K562 (cell line): Measurements from ENCODE around the gene CABP4. TPM values are rescaled to one million over a fixed set of nuclear protein-coding genes. Genes with fewer than 3 reads are reported as not detected.

Source experiments
- ATAC-seq: fragments of 200-7000 bp; cut with Tn5 transposase; 3 replicates; pipeline ENCODE4 v1.9.1; 2020; ENCODE audit warnings: moderate library complexity
- BruUV-seq: library from RNA; stranded (reverse); fragments of 400-500 nt; replicated peaks from 2 replicates; lab custom pipeline; 2021; lab: Mats Ljungman, UMichigan
- CTCF ChIA-PET: fragments of 300-600 bp; formaldehyde crosslinking; extraction: SDS; loops from one replicate; lab custom pipeline; 2021; ENCODE audit warnings: low intra/inter-chr PET ratio; lab: Yijun Ruan, JAX
- POLR2A ChIA-PET: fragments of 300-600, 350-650 bp; sonication (Branson Sonifier 250); formaldehyde crosslinking; extraction: SDS; loops from one replicate; lab custom pipeline; 2021; ENCODE audit warnings: antibody characterized with exemption, inconsistent platforms; lab: Yijun Ruan, JAX
- DNase-seq, 4 experiments: peaks; one replicate each; pipeline versions ENCODE4 v3.0.0 to v3.0.0-alpha.2; 2011 to 2018; ENCODE audit warnings: low spot score in 3 of 4, mixed read lengths in 3 of 4; ENCODE audit errors: extremely low read depth in 1 of 4
- FAIRE-seq: peaks from 2 replicates; lab custom pipeline; 2011; peaks lifted over from hg19 to GRCh38; lab: Jason Lieb, UNC
- H2AFZ ChIP-seq: 2 replicates; pipeline ENCODE4 v1.6.0; 2011; ENCODE audit warnings: low read depth, low read length, control low read depth, inconsistent platforms
- H3K27ac ChIP-seq: fragments of 200-600 bp; 3 replicates; pipeline ENCODE4 v1.8.0; 2011; ENCODE audit warnings: low read depth, mild to moderate bottlenecking, control low read depth, inconsistent platforms, low read length, moderate library complexity, mixed read lengths; ENCODE audit errors: extremely low read depth
- H3K27me3 ChIP-seq, 2 experiments: fragments of 300-600 bp in 1 of 2; 2 replicates in 1 of 2; 3 replicates in 1 of 2; pipeline versions ENCODE4 v1.6.0 to v1.8.0; 2011; ENCODE audit warnings: inconsistent platforms in 2 of 2, low read length in 2 of 2, mild to moderate bottlenecking in 1 of 2, mixed read lengths in 1 of 2, moderate library complexity in 1 of 2; ENCODE audit not compliant: control insufficient read depth in 2 of 2, insufficient read depth in 2 of 2
- H3K36me3 ChIP-seq: fragments of 300-600 bp; 3 replicates; pipeline ENCODE4 v1.8.0; 2011; ENCODE audit warnings: mild to moderate bottlenecking, low read length, inconsistent platforms; ENCODE audit not compliant: control insufficient read depth, insufficient read depth
- H3K4me1 ChIP-seq, 2 experiments: fragments of 200-600 bp in 1 of 2; replicated peaks in 1 of 2; 2 replicates in 1 of 2; 3 replicates in 1 of 2; pipeline versions ENCODE4 v1.5.1 to v1.8.0; 2011; ENCODE audit warnings: inconsistent platforms in 2 of 2, low read length in 2 of 2, mild to moderate bottlenecking in 1 of 2, mixed read lengths in 1 of 2, moderate library complexity in 1 of 2; ENCODE audit not compliant: control insufficient read depth in 2 of 2, insufficient read depth in 2 of 2
- H3K4me2 ChIP-seq: 2 replicates; pipeline ENCODE4 v1.6.1; 2011; ENCODE audit warnings: low read length, control low read depth, inconsistent platforms, mixed read lengths; ENCODE audit not compliant: insufficient read depth
- H3K4me3 ChIP-seq: fragments of 200-600 bp; sonication (generic), shearing (Covaris generic); 2 replicates; pipeline ENCODE4 v1.5.1; 2016; ENCODE audit warnings: control low read depth, inconsistent platforms
- H3K79me2 ChIP-seq: fragments of 200-600 bp; 3 replicates; pipeline ENCODE4 v1.8.0; 2011; ENCODE audit warnings: low read length, inconsistent platforms; ENCODE audit not compliant: control insufficient read depth, insufficient read depth
- H3K9ac ChIP-seq, 2 experiments: 2 replicates each; pipeline versions ENCODE4 v1.6.0 to v1.6.1; 2011; ENCODE audit warnings: low read depth in 2 of 2, low read length in 2 of 2, control low read depth in 1 of 2, inconsistent platforms in 1 of 2, mild to moderate bottlenecking in 1 of 2, mixed read lengths in 1 of 2; ENCODE audit not compliant: insufficient read depth in 1 of 2
- H3K9me1 ChIP-seq: one replicate; pipeline ENCODE4 v1.6.0; 2011; ENCODE audit warnings: inconsistent platforms, mild to moderate bottlenecking, low read length, moderate library complexity; ENCODE audit not compliant: control insufficient read depth, insufficient read depth
- H3K9me3 ChIP-seq: replicated peaks from 2 replicates; pipeline ENCODE4 v1.5.1; 2011; ENCODE audit warnings: low read depth, low read length, inconsistent platforms; ENCODE audit not compliant: control insufficient read depth, insufficient read depth
- H4K20me1 ChIP-seq: replicated peaks from 2 replicates; pipeline ENCODE4 v1.6.1; 2011; ENCODE audit warnings: low read length, inconsistent platforms, mixed read lengths; ENCODE audit not compliant: control insufficient read depth, insufficient read depth
- CREBBP ChIP-seq: IDR thresholded peaks from one replicate; pipeline ENCODE4 v1.6.1; 2012; ENCODE audit warnings: low read depth, mild to moderate bottlenecking, control low read depth, inconsistent platforms, low read length
- ELK1 ChIP-seq: sonication (generic); formaldehyde crosslinking; IDR thresholded peaks from 2 replicates; pipeline ENCODE4 v1.8.1; 2022; ENCODE audit warnings: missing genetic modification reagents
- EP400 ChIP-seq: fragments of 450-650 bp; IDR thresholded peaks from 2 replicates; pipeline ENCODE4 v1.6.1; 2017; ENCODE audit warnings: antibody characterized with exemption, mild to moderate bottlenecking, moderate library complexity
- FOXJ3 ChIP-seq: sonication (generic); formaldehyde crosslinking; IDR thresholded peaks from 2 replicates; pipeline ENCODE4 v1.4.0; 2020; ENCODE audit warnings: mild to moderate bottlenecking, missing genetic modification reagents
- GABPB2 ChIP-seq: fragments of 250-450 bp; sonication (Bioruptor Pico); conservative IDR thresholded peaks from 2 replicates; pipeline ENCODE4 v1.5.1; 2021; ENCODE audit warnings: mild to moderate bottlenecking
- IFI16 ChIP-seq: fragments of 250-450 bp; sonication (Bioruptor Pico); IDR thresholded peaks from 2 replicates; pipeline ENCODE4 v2.1.2; 2022; ENCODE audit warnings: mild to moderate bottlenecking, inconsistent platforms
- LCOR ChIP-seq: sonication (generic); formaldehyde crosslinking; IDR thresholded peaks from 2 replicates; pipeline ENCODE4 v1.8.0; 2022; ENCODE audit warnings: mild to moderate bottlenecking, missing genetic modification reagents
- MTA1 ChIP-seq: fragments of 450-650 bp; IDR thresholded peaks from 2 replicates; pipeline ENCODE4 v1.6.1; 2017; ENCODE audit warnings: borderline replicate concordance
- NFE2 ChIP-seq: IDR thresholded peaks from 2 replicates; pipeline ENCODE4 v1.6.1; 2014; ENCODE audit warnings: antibody characterized with exemption, low read depth
- POLR2G ChIP-seq: fragments of 200-400 bp; formaldehyde crosslinking; IDR thresholded peaks from 2 replicates; pipeline ENCODE4 v1.6.1; 2017; ENCODE audit warnings: low read depth, mild to moderate bottlenecking, antibody characterized with exemption, low read length, moderate library complexity
- RBBP5 ChIP-seq: fragments of 200-600 bp; sonication (generic); IDR thresholded peaks from 2 replicates; pipeline ENCODE4 v1.6.1; 2012; ENCODE audit warnings: borderline replicate concordance, mild to moderate bottlenecking, low read length, control low read depth, inconsistent platforms; ENCODE audit not compliant: insufficient read depth, poor library complexity, severe bottlenecking
- RCOR1 ChIP-seq, 2 experiments: IDR thresholded peaks; 2 replicates each; pipeline ENCODE4 v1.6.1; 2012; ENCODE audit warnings: low read depth in 2 of 2, low read length in 2 of 2, borderline replicate concordance in 1 of 2, improper control_type of control experiment in 1 of 2
- SAFB ChIP-seq: fragments of 200-400 bp; formaldehyde crosslinking; IDR thresholded peaks from 2 replicates; pipeline ENCODE4 v1.6.1; 2017; ENCODE audit warnings: low read depth, low read length, borderline replicate concordance
- SAP30 ChIP-seq: fragments of 200-600 bp; sonication (generic); IDR thresholded peaks from 2 replicates; pipeline ENCODE4 v1.6.1; 2012; ENCODE audit warnings: borderline replicate concordance, low read depth, mild to moderate bottlenecking, moderate library complexity, low read length, control low read depth, inconsistent platforms; ENCODE audit not compliant: insufficient read depth, poor library complexity, severe bottlenecking
- TBP ChIP-seq: optimal IDR thresholded peaks from 2 replicates; pipeline ENCODE3; 2011; ENCODE audit warnings: low read depth, low read length, improper control_type of control experiment
- TEAD1 ChIP-seq, 2 experiments: fragments of 450-650 bp in 1 of 2; sonication (generic) in 1 of 2; formaldehyde crosslinking; IDR thresholded peaks; 2 replicates each; pipeline versions ENCODE4 v1.4.0 to v1.8.0; 2020 to 2022; ENCODE audit warnings: mild to moderate bottlenecking in 2 of 2, missing genetic modification reagents in 1 of 2
- ZBTB33 ChIP-seq: sonication (generic); formaldehyde crosslinking; IDR thresholded peaks from 2 replicates; pipeline ENCODE4 v1.8.1; 2023; ENCODE audit warnings: mild to moderate bottlenecking, missing genetic modification reagents
- ZNF436 ChIP-seq: fragments of 250-450, 450-650 bp; sonication (Bioruptor Pico); formaldehyde crosslinking; IDR thresholded peaks from 2 replicates; pipeline ENCODE4 v1.7.0; 2020; ENCODE audit warnings: mild to moderate bottlenecking
- WGBS: fragments of 100-300 bp; shearing (Covaris generic); methylation state at CpG from one replicate; pipeline ENCODE4 v1.1.6; 2016; ENCODE audit warnings: low coverage, mixed read lengths; ENCODE audit not compliant: insufficient coverage; ENCODE audit errors: missing lambda C conversion rate; 5-methylcytosine and 5-hydroxymethylcytosine counted together
- in situ Hi-C: fragments of 300-500 bp; cut with MboI; formaldehyde crosslinking; loops from 4 replicates; pipeline ENCODE4 v1.15.0; 2018; ENCODE audit warnings: inconsistent platforms, mixed read lengths
- intact Hi-C: fragments of 100-400 bp; cut with micrococcal nuclease; formaldehyde crosslinking; loops from 2 replicates; pipeline ENCODE4 v1.14.2; 2022
- polyA plus RNA-seq, 8 experiments: library from polyadenylated mRNA; depleted of rRNA in 4 of 8; stranded (reverse) in 5 of 8; unstranded in 3 of 8; fragments of >200 nt; fragmentation: Nextera tagmentation in 2 of 8; fragmentation: Illumina TruSeq in 1 of 8; extraction: Ambion mirVana in 2 of 8; extraction: Trizol in 1 of 8; gene quantifications; 2 replicates each; pipeline versions ENCODE4 v1.2.1 to v1.2.3, GENCODE V29; 2011 to 2014; ENCODE audit warnings: inconsistent platforms in 1 of 8, missing spikeins in 1 of 8
- total RNA-seq, 7 experiments: library from RNA; depleted of rRNA in 6 of 7; stranded (reverse); fragments of >200 nt in 6 of 7; fragmentation: Illumina TruSeq in 2 of 7; extraction: Trizol in 2 of 7; gene quantifications; 2 replicates each; pipeline versions ENCODE4 v1.2.1 to v1.2.3, GENCODE V29; 2011 to 2021; ENCODE audit warnings: low replicate concordance in 1 of 7

Gene CABP4
- total and polyA plus RNA-seq, 9 of the 15 experiments (the other 6 are each of a cell fraction or from before 2014, with no cell fraction given), result 0.11 TPM; not detected in 8

- peak; percentile 85 for TF ChIP-seq ZBTB33
These were observed 14.0 kb upstream of the CABP4 start (continued) for GRCh38 chr11:67441098-67441563.

- no peaks in the 10 kb centered on the region for H3K9me1 ChIP-seq
- peaks cover 7 to 76% of the 10 kb centered on the region in 2 experiments for H3K4me1 ChIP-seq
- no peak overlapping the region for H3K4me3 ChIP-seq
- POLR2A ChIA-PET, result interaction anchor here (0.9 to 1.0 kb wide), 2 partner anchors 9 to 10 kb away, joined by 3 to 6 read pairs; no protein-coding TSS in a partner anchor
- 83% methylated on average over 18 of the region's 28 CpGs for WGBS
- H3K36me3 ChIP-seq, result peaks cover 51% of the 10 kb centered on the region; the same call in 2 of the 3 replicates
- FAIRE-seq (no peak), DNase-seq (no peak), ATAC-seq (peak; percentile 1; the same call in 1 of the 3 replicates)
- in situ Hi-C loops, result no loop called here
- H3K9me3 ChIP-seq, result no peaks in the 10 kb centered on the region
- peaks cover 13% of the 10 kb centered on the region for H3K79me2 ChIP-seq
- no peak overlapping the region for H2AFZ ChIP-seq
- no peak overlapping the region for H3K27ac ChIP-seq
- H3K27me3 ChIP-seq, result no peaks in the 10 kb centered on the region
- intact Hi-C loops, result no loop called here
- TSS peak; percentile 46 for BruUV-seq
- no peak overlapping the region for H3K4me2 ChIP-seq
- CTCF ChIA-PET, result no interaction called here
- peak overlapping the region in 1 of 2 experiments; percentile 67; a peak in 1 of 4 replicates for H3K9ac ChIP-seq
- no peaks in the 10 kb centered on the region for H4K20me1 ChIP-seq
- TF ChIP-seq IFI16 (CRISPR knock-in tag), result no peak
- TF ChIP-seq ZNF436, result no peak
- TF ChIP-seq ELK1 (CRISPR knock-in tag), result no peak
- TF ChIP-seq SAP30, result no peak
- TF ChIP-seq NFE2, result 0 out of 2 replicates have a peak, but pooled peaks have one; percentile 16
- no peak for TF ChIP-seq RBBP5
- no peak for TF ChIP-seq LCOR (CRISPR knock-in tag)
- no peak for TF ChIP-seq MTA1
- no peak for TF ChIP-seq SAFB
- no peak for TF ChIP-seq RCOR1 (IDR thresholded peaks at IDR 0.05; ENCODE audit: borderline replicate concordance in 1 of 2, low read depth in 2 of 2, low read length in 2 of 2)
- 0 out of 4 replicates have a peak, but pooled peaks of 1 of the 2 experiments have one; percentile 53 for TF ChIP-seq TEAD1 (CRISPR knock-in tag; IDR thresholded peaks at IDR 0.05)
- TF ChIP-seq CREBBP, result no peak
- peak; percentile 30; the same call in 1 of the 2 replicates for TF ChIP-seq POLR2G
- no peak for TF ChIP-seq TBP
- no peak for TF ChIP-seq FOXJ3
- no peak for TF ChIP-seq GABPB2 (CRISPR knock-in tag)
- no peak for TF ChIP-seq EP400
These were observed 13.3 kb upstream of the CABP4 start for GRCh38 chr11:67441731-67442351.
